ENCODE results near the gene SLC1A7. TPM values are rescaled to one million over a fixed set of nuclear protein-coding genes. Genes with fewer than 3 reads are reported as not detected.
"Not testable (repeated sequence)": the region's sequence is repeated elsewhere in the genome, so short reads cannot be mapped to it uniquely, and the experiment has no call there.

SLC1A7 gene
- not detected for total RNA-seq
- 0 reads per million in 2 donors for total RNA-seq

GRCh38 chr1:53142226-53142853, at the start of gene SLC1A7:
SLC1A7 (minus strand) TSS chr1:53142638; CDS start chr1:53142449, 189 bp downstream.
- Mint-ChIP-seq H3K27ac (no peak within 1 kb of the TSS), H3K4me1 (peaks cover 2% of the 10 kb centered on the region)
- no peak for DNase-seq

DNA sequence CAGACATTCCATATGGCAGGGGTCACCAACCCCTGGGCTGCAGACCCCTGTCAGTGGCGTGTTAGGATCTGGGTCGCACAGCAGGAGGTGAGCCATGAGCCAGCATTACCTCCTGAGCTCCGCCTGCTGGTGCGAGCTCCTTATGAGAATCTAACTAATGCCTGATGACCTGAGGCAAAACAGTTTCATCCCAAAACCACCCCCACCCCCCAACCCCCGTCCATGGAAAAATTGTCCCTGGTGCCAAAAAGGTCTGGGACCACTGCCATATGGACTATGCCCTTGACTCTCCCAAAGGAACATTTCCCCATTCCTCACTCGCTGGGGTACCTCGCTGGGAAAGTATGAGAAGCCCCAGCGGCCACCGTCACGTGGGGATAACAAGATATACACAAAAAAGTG, 47.8 kb upstream of the SLC1A7 start:
- Mint-ChIP-seq H3K27ac (no peak overlapping the region), H3K4me1 (no peaks in the 10 kb centered on the region), H3K4me3 (no peak overlapping the region), H3K36me3 (ENCODE audit: low read depth) (peaks cover 4% of the 10 kb centered on the region), H3K27me3 (peaks cover 21% of the 10 kb centered on the region)
- H3K9me3 ChIP-seq (ENCODE audit: control insufficient read depth, low read length, poor library complexity, severe bottlenecking) = peaks cover 3% of the 10 kb centered on the region
- ATAC-seq (no peak), DNase-seq (no peak)

More at GRCh38 chr1:53142226-53142853, at the start of gene SLC1A7:
- no peaks in the 10 kb centered on the region for H3K9me3 ChIP-seq (ENCODE audit: control insufficient read depth, low read length, poor library complexity, severe bottlenecking)
- ATAC-seq = no peak
- Mint-ChIP-seq H3K36me3 (ENCODE audit: low read depth) (no peaks in the 10 kb centered on the region), H3K27me3 (peaks cover 29% of the 10 kb centered on the region), H3K4me3 (no peak within 1 kb of the TSS)

- no peaks in the 10 kb centered on the region for H3K4me1 Mint-ChIP-seq
- H3K9me3 ChIP-seq (ENCODE audit: control insufficient read depth, low read length, poor library complexity, severe bottlenecking) = peaks cover 3% of the 10 kb centered on the region
- H3K4me3 Mint-ChIP-seq = no peak overlapping the region
- ATAC-seq = no peak
- peaks cover 4% of the 10 kb centered on the region for H3K36me3 Mint-ChIP-seq (ENCODE audit: low read depth)
- H3K27me3 Mint-ChIP-seq = peaks cover 21% of the 10 kb centered on the region
- H3K27ac Mint-ChIP-seq = no peak overlapping the region
- DNase-seq = no peak
Observed at GRCh38 chr1:53189061-53189460, 46.6 kb upstream of the SLC1A7 start.

DNA sequence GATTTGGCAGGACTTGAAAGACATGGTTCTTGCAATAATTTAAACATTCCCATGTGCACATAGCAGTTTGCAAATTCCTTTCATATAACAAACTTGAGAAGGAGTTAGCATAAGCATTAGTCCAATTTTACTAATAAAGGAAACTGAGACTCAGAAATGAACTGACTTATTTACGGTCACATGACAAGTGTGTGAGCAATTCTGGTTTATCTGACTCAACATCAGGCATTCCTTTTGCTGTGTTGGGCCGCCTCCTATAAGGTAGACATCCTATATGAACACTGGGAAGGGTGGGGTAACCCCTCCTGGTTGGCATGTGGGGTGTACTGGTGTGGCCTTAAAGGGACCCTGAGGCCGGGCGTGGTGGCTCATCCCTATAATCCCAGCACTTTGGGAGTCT, 45.7 kb upstream of the SLC1A7 start:
- no peaks in the 10 kb centered on the region for H3K4me1 Mint-ChIP-seq
- ATAC-seq = no peak

DNA sequence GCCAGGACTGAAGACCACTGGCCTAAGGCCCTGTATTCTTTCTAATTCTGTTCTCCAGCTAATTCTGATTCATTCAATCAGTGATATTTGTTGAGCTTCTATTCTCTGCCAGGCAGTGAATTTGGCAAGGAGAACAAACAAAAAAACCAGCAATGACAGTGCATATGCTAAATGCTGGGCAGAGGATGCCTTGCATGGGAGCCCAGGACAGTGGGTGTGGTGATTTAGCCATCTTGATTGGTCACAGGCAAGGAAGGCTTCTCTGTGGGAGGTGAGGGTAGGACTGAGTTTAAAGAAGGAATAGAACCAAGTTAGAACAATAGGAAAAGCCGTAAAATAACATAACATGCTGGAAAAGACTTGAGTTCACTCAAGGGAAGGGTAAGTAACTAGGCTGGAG, 45.0 kb upstream of the SLC1A7 start:
- H3K4me3 Mint-ChIP-seq = no peak overlapping the region
- no peaks in the 10 kb centered on the region for H3K4me1 Mint-ChIP-seq
- ATAC-seq (no peak), DNase-seq (no peak)
- H3K27me3 Mint-ChIP-seq = peaks cover 21% of the 10 kb centered on the region
- H3K27ac Mint-ChIP-seq = no peak overlapping the region
- peaks cover 4% of the 10 kb centered on the region for H3K36me3 Mint-ChIP-seq (ENCODE audit: low read depth)
- H3K9me3 ChIP-seq (ENCODE audit: control insufficient read depth, low read length, poor library complexity, severe bottlenecking) = no peaks in the 10 kb centered on the region

More for the DNA sequence above, 45.7 kb upstream of the SLC1A7 start:
- Mint-ChIP-seq H3K27me3 (peaks cover 21% of the 10 kb centered on the region), H3K4me3 (no peak overlapping the region), H3K36me3 (ENCODE audit: low read depth) (peaks cover 4% of the 10 kb centered on the region), H3K27ac (no peak overlapping the region)
- no peak for DNase-seq
- H3K9me3 ChIP-seq (ENCODE audit: control insufficient read depth, low read length, poor library complexity, severe bottlenecking) = peaks cover 3% of the 10 kb centered on the region

DNA sequence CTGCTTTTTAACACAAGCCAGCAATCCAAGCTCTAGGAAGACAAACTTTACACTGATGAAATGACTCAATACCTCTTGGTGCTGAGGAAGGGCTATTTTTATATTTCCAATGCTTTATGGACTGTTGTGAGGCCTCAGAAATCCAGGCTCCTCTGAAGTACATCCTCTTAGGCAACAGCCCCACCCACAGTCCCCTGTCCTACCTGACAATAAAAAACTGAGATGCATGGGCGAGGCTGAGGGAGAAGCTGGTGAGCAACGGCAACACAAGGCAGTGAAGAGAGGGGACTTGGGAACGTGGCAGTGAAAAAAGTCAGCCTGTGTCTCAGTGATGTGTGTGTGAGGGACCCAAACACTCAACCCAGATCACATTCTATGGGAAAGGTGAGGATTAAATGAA, 44.1 kb upstream of the SLC1A7 start:
- no peak for ATAC-seq
- Mint-ChIP-seq H3K4me3 (no peak overlapping the region), H3K27ac (no peak overlapping the region)

GRCh38 chr1:53185955-53186297, 43.5 kb upstream of the SLC1A7 start:
- not testable (repeated sequence) for H3K27ac Mint-ChIP-seq; H3K4me1 Mint-ChIP-seq; DNase-seq; H3K4me3 Mint-ChIP-seq; H3K36me3 Mint-ChIP-seq (ENCODE audit: low read depth); H3K9me3 ChIP-seq (ENCODE audit: control insufficient read depth, low read length, poor library complexity, severe bottlenecking); ATAC-seq
- H3K27me3 Mint-ChIP-seq = peaks cover 21% of the 10 kb centered on the region

More for the DNA sequence above, 44.1 kb upstream of the SLC1A7 start:
- H3K9me3 ChIP-seq (ENCODE audit: control insufficient read depth, low read length, poor library complexity, severe bottlenecking) = no peaks in the 10 kb centered on the region
- no peak for DNase-seq
- H3K36me3 Mint-ChIP-seq (ENCODE audit: low read depth) = peaks cover 4% of the 10 kb centered on the region
- no peaks in the 10 kb centered on the region for H3K4me1 Mint-ChIP-seq
- peaks cover 21% of the 10 kb centered on the region for H3K27me3 Mint-ChIP-seq

GRCh38 chr1:53183095-53183990, 40.9 kb upstream of the SLC1A7 start:
- Mint-ChIP-seq H3K27me3 (peaks cover 16% of the 10 kb centered on the region), H3K4me1 (no peaks in the 10 kb centered on the region), H3K36me3 (ENCODE audit: low read depth) (no peaks in the 10 kb centered on the region), H3K4me3 (no peak overlapping the region), H3K27ac (no peak overlapping the region)
- no peak for DNase-seq
- no peaks in the 10 kb centered on the region for H3K9me3 ChIP-seq (ENCODE audit: control insufficient read depth, low read length, poor library complexity, severe bottlenecking)
- no peak for ATAC-seq

- peaks cover 17% of the 10 kb centered on the region for H3K27me3 Mint-ChIP-seq
- no peaks in the 10 kb centered on the region for H3K36me3 Mint-ChIP-seq (ENCODE audit: low read depth)
- H3K4me3 Mint-ChIP-seq = no peak overlapping the region
- ATAC-seq = no peak
- no peaks in the 10 kb centered on the region for H3K4me1 Mint-ChIP-seq
- H3K9me3 ChIP-seq (ENCODE audit: control insufficient read depth, low read length, poor library complexity, severe bottlenecking) = no peaks in the 10 kb centered on the region
- H3K27ac Mint-ChIP-seq = no peak overlapping the region
- DNase-seq = no peak
Observed at GRCh38 chr1:53182716-53183094, 40.3 kb upstream of the SLC1A7 start.

- DNase-seq (peak; percentile 53 to 73 (median 59)), ATAC-seq (peak; percentile 88)
- no peaks in the 10 kb centered on the region for H3K9me3 ChIP-seq (ENCODE audit: control insufficient read depth, low read length, poor library complexity, severe bottlenecking)
- H3K4me3 Mint-ChIP-seq = no peak overlapping the region
- peaks cover 2% of the 10 kb centered on the region for H3K36me3 Mint-ChIP-seq (ENCODE audit: low read depth)
- peaks cover 17% of the 10 kb centered on the region for H3K27me3 Mint-ChIP-seq
- no peaks in the 10 kb centered on the region for H3K4me1 Mint-ChIP-seq
- no peak overlapping the region for H3K27ac Mint-ChIP-seq
Observed at GRCh38 chr1:53182111-53182593, 39.7 kb upstream of the SLC1A7 start.

- no peak overlapping the region for H3K27ac Mint-ChIP-seq
- H3K36me3 Mint-ChIP-seq (ENCODE audit: low read depth) = peaks cover 4% of the 10 kb centered on the region
- no peak overlapping the region for H3K4me3 Mint-ChIP-seq
- no peaks in the 10 kb centered on the region for H3K4me1 Mint-ChIP-seq
- DNase-seq (no peak), ATAC-seq (no peak)
- H3K27me3 Mint-ChIP-seq = peaks cover 19% of the 10 kb centered on the region
- H3K9me3 ChIP-seq (ENCODE audit: control insufficient read depth, low read length, poor library complexity, severe bottlenecking) = no peaks in the 10 kb centered on the region
Observed at GRCh38 chr1:53180951-53181350, 38.5 kb upstream of the SLC1A7 start.

DNA sequence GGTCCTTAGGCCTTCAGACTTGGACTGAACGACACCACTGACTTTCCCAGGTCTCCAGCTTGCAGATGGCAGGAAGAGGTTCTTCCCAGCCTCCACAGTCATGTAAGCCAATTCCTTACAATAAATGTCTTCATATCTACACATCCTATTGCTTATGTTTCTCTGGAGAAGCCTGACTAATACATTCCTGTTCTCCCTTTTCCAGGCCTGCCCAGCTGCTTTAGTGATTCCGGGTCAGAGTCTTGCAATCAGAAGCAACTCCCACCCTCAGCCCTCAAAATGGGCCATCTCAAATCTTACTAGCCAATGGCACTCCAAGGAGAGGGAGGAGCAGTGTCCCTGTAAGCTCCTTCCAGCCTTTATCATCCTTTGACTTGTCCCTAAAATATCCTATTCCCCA, 37.8 kb upstream of the SLC1A7 start:
- DNase-seq = no peak
- H3K27ac Mint-ChIP-seq = no peak overlapping the region
- peaks cover 6% of the 10 kb centered on the region for H3K36me3 Mint-ChIP-seq (ENCODE audit: low read depth)
- H3K4me1 Mint-ChIP-seq = no peaks in the 10 kb centered on the region
- ATAC-seq = no peak
- no peak overlapping the region for H3K4me3 Mint-ChIP-seq
- no peaks in the 10 kb centered on the region for H3K9me3 ChIP-seq (ENCODE audit: control insufficient read depth, low read length, poor library complexity, severe bottlenecking)
- H3K27me3 Mint-ChIP-seq = peaks cover 26% of the 10 kb centered on the region

GRCh38 chr1:53176452-53177208, 34.2 kb upstream of the SLC1A7 start:
- H3K27ac Mint-ChIP-seq = peak overlapping the region; percentile 32
- H3K9me3 ChIP-seq (ENCODE audit: control insufficient read depth, low read length, poor library complexity, severe bottlenecking) = no peaks in the 10 kb centered on the region
- no peak for ATAC-seq
- H3K36me3 Mint-ChIP-seq (ENCODE audit: low read depth) = peaks cover 11% of the 10 kb centered on the region
- H3K4me3 Mint-ChIP-seq = no peak overlapping the region
- DNase-seq = no peak
- H3K27me3 Mint-ChIP-seq = peaks cover 59% of the 10 kb centered on the region
- H3K4me1 Mint-ChIP-seq = peaks cover 5% of the 10 kb centered on the region
